Measurements from ENCODE around the gene RAD51B. TPM values are rescaled to one million over a fixed set of nuclear protein-coding genes. Genes with fewer than 3 reads are reported as not detected.

The RAD51B gene
- total RNA-seq, 1 experiment from 2014 or later: 16.7 TPM

DNA sequence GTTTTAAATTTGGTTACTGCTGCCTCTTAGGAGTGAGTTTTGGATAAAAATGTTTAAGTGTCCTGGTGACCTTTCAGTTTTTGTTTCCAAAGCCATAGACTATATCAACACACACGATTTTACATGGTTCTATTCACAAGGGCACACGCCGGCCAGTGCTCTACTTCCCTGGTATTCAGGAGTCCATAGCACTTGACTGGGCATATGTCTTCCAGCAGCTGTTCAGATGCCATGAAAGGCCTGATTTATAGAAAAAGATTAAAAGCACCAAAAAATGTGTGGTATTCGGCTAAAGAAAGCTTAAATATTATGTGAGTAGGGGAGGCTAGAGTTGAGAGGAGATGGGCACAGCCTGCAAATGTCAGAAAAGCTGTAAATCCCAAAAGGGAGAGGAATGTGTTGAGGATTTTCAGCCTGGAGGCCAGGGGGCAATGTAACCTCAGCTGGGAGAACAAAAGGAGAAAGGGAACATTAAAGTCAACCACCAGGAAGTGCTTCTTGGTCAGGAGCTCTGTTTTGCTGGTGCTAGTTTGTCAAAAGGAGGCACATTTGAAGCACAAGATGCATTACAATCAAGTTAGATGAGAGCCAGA is 478.4 kb downstream of the RAD51B start:
- peaks cover 29 to 36% of the 10 kb centered on the region in 2 experiments for H3K4me1 Mint-ChIP-seq
- no peak overlapping the region for H3K4me2 ChIP-seq (ENCODE audit: insufficient read depth, insufficient read length, low read length)

More for the DNA sequence above, 478.4 kb downstream of the RAD51B start:
- H4K91ac ChIP-seq (ENCODE audit: insufficient read length, low read depth, low read length): no peak overlapping the region
- H3K18ac ChIP-seq (ENCODE audit: insufficient read length, low read depth, low read length): no peak overlapping the region
- peak; percentile 52 for DNase-seq
- no peak overlapping the region for H3T11ph ChIP-seq (ENCODE audit: low read length)
- no peak overlapping the region for H3K9ac ChIP-seq (ENCODE audit: extremely low read depth, insufficient read length, low read length)
- no peak overlapping the region for H2AFZ ChIP-seq (ENCODE audit: low read length)
- TF ChIP-seq CTCF (conservative IDR thresholded peaks at IDR 0.05): peak; percentile 59; the same call in 2 of the 3 replicates
- no peak overlapping the region for H2BK5ac ChIP-seq (ENCODE audit: insufficient read length, low read length)
- no peak overlapping the region for H4K5ac ChIP-seq (ENCODE audit: insufficient read length, low read depth, low read length)
- no peaks in the 10 kb centered on the region; the same call in 1 of the 2 replicates for H3K27me3 Mint-ChIP-seq (ENCODE audit: low read depth)
- no peak overlapping the region for H4K8ac ChIP-seq (replicated peaks; ENCODE audit: insufficient read length, low read depth, low read length)
- H3K23ac ChIP-seq (ENCODE audit: insufficient read length, low read depth, low read length): no peak overlapping the region
- no peaks in the 10 kb centered on the region for H4K20me1 ChIP-seq (ENCODE audit: control insufficient read depth, insufficient read depth, insufficient read length)
- H3K14ac ChIP-seq (ENCODE audit: insufficient read depth, low read length): no peak overlapping the region
- peaks cover 3% of the 10 kb centered on the region; the same call in 1 of the 2 replicates for H3K4me1 ChIP-seq (ENCODE audit: insufficient read depth, low read length)
- no peak overlapping the region for H2BK20ac ChIP-seq (ENCODE audit: low read depth, low read length, poor library complexity, severe bottlenecking)
- peak overlapping the region in 2 of 3 experiments; percentile 8 to 55; a peak in 3 of 7 replicates for H3K27ac Mint-ChIP-seq
- no peak overlapping the region for H3K27ac ChIP-seq (ENCODE audit: insufficient read length, low read depth, low read length)
- peaks cover 20 to 32% (median 32%) of the 10 kb centered on the region in 3 experiments for H3K36me3 Mint-ChIP-seq (ENCODE audit: insufficient read depth in 1 of 3, low read depth in 3 of 3)
- H2BK15ac ChIP-seq (ENCODE audit: low read depth, low read length): no peak overlapping the region
- peaks cover 10% of the 10 kb centered on the region for H3K9me3 ChIP-seq (ENCODE audit: control insufficient read depth, low read depth, low read length)
- no peak overlapping the region for H3K4me3 Mint-ChIP-seq
- H3K9me3 Mint-ChIP-seq: peaks cover 23 to 25% of the 10 kb centered on the region in 2 experiments
- no peak overlapping the region for H2AK5ac ChIP-seq (ENCODE audit: insufficient read length, low read length)
- H3K79me1 ChIP-seq (ENCODE audit: insufficient read depth, low read depth, low read length, poor library complexity, severe bottlenecking): no peaks in the 10 kb centered on the region
- H2BK120ac ChIP-seq (ENCODE audit: low read depth, low read length, poor library complexity, severe bottlenecking): no peak overlapping the region
- H3K23me2 ChIP-seq (ENCODE audit: insufficient read length, low read depth, low read length, poor library complexity, severe bottlenecking): no peaks in the 10 kb centered on the region
- H3K79me2 ChIP-seq (ENCODE audit: insufficient read depth, low read length): no peaks in the 10 kb centered on the region
- no peaks in the 10 kb centered on the region for H3K27me3 ChIP-seq (ENCODE audit: insufficient read depth, low read length)
- no peak overlapping the region for H3K56ac ChIP-seq (ENCODE audit: insufficient read length, low read depth, low read length)
- H3K4ac ChIP-seq (ENCODE audit: low read depth, low read length): no peak overlapping the region
- no peak overlapping the region for H2BK12ac ChIP-seq (ENCODE audit: insufficient read length, low read depth, low read length)
- WGBS (ENCODE audit: extremely low coverage, insufficient read length, low lambda C conversion rate): no CpG with 5 or more reads among the region's 4 CpGs
